Measurements from ENCODE around the gene TNFRSF9.

- TF ChIP-seq POLR2A (IDR thresholded peaks at IDR 0.05): no peak
- no peak for TF ChIP-seq CTCF (IDR thresholded peaks at IDR 0.05 in 4 of 5, conservative IDR thresholded peaks at IDR 0.05 in 1 of 5)
Observed at GRCh38 chr1:7878027-7878426, 62.6 kb downstream of the TNFRSF9 start.
